Smooth muscle cell of bladder (primary cell): ENCODE results near the gene WDR62. TPM values are rescaled to one million over a fixed set of nuclear protein-coding genes. Genes with fewer than 3 reads are reported as not detected.

Experiments used
- total RNA-seq: library from RNA; depleted of rRNA; stranded (reverse); fragments of >200 nt; gene quantifications from 2 replicates; pipeline ENCODE4 v1.2.3, GENCODE V29; 2014

Gene WDR62
- total RNA-seq: 0.55 and 0.85 TPM in 2 replicates

DNA sequence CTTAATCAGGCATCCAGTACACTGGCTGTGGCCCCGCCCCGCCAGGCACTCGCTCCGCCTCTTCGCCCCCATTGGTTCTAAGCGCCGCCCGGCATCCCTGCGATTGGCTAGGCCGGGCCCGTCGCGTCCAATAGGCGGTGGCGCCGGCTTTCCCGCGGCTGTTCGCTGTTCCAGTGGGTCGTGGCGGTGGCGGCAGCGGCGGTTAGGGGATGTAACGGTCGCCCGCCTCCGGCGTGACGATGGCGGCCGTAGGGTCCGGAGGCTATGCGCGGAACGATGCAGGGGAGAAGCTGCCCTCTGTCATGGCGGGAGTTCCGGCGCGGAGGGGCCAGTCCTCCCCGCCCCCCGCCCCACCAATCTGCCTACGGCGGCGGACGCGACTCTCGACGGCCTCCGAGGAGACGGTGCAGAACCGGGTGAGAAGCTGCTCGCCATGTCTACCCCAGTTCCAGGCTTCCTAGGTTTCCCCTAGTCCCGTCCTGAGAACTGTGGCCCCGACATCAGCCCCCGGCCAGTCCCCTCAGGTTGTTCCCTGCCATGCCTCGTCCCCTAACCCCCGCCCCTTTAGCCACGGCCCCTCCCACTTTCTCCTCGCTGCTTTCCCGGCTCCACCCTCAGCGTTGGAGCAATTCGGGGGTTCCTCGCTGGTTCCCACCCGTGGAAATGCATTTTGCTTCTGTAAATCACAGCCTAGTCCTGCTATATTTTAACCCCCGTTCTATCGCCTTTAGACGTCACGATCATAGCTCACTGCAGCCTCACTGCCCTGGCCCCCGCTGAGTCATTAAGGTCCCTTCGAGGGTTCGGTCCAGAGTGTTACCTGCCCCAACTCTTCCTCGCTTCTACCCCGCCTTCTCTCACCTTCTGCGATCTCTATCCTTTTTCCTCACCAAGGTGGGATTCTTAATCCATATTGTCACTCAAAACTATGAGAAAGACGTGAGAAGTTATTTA is at the start of gene WDR62:
TSS of gene WDR62 (plus strand) at position 165 of the 954 bp plus-strand sequence. CDS start at position 240, 75 bp downstream.

DNA sequence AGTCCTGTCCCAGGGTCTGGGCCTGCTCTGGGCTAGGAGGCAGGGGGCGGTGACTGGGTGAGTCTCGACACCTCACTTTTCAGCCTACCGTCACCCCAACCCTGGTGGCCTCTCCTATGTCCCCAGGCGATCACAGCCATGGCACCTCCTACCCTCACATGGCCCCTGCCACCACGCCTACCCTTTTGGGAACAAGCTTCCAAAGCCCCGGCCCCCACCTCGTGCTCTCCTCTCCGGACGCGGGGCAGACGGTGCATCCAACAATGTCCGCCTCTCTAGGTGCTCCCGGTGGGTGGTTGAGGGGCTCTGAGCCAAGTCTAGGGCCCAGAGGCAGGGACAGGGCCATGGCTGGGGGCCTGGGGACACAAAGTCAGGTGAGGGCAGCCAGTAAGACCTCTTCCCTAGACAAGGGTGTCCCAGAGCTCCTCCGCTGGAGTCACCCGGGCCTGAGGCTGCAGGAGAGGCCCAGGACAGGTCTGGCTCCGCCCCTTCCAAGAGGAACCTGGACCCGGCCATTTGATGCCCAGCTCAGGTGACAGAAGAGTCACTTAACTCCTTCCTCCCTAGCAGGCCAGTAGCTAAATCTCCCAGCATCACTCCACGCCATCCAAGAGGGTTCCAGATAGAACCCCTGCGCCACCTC is 46.2 kb upstream of the WDR62 start, which contains the start of gene SYNE4:
TSS of gene SYNE4 (minus strand) at position 478 of the 643 bp plus-strand sequence. CDS start at position 346, 132 bp downstream.

DNA sequence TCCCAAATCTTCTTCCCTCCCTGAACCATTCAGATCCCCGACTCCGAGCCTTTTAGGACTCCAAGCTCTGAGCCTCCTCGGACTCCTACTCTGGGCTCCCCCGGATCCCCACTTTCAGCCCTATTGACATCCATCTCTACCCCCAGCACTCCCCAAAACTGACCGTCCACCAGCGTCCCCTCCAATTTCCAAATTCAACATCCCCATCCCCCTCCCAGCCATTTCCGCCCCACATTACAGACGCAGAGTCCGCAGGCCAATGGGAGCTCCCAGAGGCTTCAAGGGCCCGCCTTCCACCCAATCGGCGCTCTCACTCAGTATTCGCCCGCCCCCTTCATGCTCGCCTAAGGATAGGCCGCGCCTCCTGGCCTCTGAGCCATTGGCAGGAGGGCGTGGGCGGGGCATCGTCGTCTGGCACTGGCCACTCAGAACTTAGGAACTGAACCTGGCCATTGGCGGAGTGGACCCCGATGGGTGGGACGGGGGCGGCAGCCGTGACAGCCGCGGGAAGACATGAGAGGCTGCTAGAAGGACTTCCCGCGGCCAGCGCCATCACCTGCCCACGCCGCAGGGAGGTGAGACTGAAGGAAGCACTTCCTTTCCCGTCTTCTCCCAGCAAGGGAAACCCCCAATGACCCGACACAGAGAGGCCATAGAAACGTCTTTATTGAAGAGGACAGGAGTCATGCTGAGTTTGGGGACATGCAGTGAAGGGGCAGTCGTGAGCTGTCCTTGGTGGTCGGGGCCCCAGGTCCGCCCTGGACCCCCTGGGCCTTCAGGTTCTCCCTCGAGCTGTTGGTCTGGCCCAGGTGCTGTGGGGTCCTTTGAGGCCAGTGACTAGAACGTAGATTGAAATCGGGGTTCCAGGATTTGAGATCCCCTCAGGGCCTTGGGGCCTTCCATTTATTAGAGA is 40.4 kb upstream of the WDR62 start, which contains the start of gene ALKBH6:
TSS of gene ALKBH6 (minus strand) at position 202 of the 913 bp plus-strand sequence. CDS start 816 bp downstream, outside the sequence.

DNA sequence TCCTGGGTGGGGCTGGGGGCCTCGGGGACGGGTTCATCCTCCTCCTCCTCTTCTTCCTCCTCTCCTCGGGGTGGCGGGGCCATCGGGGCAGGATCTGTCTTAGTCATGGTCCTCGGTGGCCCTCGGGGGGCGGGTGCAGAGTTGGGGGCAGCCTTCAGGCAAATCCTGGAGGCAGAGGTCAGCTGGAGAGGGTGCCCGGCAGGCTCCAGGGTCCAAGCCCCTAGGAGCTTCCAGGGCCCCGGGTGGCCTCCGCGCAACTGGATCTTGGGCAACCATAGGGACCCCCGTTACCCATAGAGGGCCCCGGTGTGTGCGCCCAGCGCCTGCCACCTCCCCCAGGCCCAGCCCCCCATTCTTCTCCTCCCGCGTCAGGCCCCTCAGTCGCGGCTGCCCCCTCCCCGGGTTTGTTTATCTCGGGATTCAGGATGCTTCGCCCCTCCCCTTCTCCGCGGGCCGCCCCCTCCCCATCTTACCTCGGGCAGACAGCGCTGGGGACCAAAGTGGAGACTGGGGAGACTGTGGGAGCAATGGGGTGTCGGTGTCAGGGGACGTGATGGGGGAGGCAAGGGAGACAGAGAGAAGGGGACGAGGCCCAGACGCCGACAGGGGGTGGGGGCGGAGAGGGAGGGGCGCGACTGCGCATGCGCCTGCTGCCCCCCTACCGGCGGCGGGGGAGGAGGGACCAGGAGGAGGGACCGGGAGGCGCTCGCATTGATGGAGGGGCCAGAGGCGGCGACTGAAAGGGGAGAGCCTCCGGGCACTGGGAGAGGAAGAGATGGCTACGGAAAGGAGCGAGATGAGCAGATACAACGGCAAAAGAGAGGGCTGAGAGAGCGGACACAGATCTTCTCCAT is 22.2 kb upstream of the WDR62 start, which contains the start of gene CLIP3:
TSS of gene CLIP3 (minus strand) at position 623 of the 854 bp plus-strand sequence. CDS start at position 107, 516 bp downstream.

DNA sequence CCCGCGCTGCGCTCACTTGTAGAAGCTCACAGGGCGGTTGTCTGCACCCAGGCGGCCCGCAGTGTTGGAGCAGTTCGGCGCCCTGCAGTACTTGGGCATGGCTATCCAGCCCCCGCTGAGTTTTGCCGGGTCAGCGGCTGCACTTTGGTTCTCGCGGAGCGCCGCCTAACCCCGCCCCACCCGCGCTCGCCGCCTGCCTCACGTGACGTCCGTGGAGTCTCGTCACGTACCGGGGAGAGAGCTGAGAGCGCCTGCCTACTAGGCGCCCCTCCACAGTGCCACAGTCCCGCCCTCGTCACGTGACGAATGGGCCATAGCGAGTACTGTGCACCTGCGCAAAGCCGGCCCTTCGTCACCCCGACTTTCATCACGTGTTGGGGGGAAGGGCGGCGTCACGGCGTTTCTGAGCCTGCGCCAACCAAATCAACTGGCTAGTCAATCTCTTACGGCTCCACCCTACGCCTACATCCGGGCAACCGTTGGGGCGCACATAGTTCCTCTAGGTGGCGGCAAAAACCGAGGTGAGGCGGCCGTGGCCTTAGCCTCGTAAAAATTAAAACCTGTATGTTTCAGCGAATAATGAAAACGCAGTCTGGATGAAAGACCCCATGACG is 471 bp upstream of the WDR62 start, which contains the start of gene THAP8:
TSS of gene THAP8 (minus strand) at position 167 of the 614 bp plus-strand sequence. CDS start at position 99, 68 bp downstream.

DNA sequence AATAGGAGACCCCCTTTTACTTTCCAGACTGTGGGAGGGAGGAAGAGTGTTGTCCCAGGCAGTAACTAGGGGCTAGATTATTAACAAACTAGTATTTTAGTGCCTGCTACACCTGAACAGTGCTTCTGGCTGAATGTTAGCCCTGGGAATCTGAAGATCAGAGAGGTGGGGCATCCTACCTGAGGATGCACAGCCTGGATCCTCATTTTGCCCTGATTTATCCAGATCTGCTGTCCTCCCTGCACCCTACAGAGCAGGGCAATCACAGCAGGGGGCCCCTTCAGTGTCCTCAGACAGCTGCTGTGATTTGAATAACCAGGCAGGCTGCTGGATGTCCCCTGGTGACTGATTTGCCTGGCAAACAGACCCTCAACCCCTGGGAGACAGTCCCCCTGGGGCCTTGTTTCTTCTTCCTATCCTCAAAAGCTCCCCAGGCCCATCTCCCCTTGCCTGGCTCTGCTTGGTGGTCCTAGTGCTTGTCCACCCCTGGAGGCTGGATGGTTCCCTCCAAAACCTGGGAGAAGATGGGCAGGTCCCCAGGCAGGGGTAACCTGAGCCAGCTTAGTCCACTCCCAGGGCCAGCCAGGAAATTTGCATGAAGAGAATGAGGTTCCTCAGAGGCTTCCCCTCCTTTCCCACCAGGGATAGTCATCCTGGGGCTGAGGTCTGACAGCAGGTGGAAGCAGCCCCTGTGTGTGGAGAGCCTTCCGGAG is 55.9 kb downstream of the WDR62 start, which contains the start of gene OVOL3:
TSS of gene OVOL3 (plus strand) at position 657 of the 713 bp plus-strand sequence. CDS start 60 bp downstream, outside the sequence.

DNA sequence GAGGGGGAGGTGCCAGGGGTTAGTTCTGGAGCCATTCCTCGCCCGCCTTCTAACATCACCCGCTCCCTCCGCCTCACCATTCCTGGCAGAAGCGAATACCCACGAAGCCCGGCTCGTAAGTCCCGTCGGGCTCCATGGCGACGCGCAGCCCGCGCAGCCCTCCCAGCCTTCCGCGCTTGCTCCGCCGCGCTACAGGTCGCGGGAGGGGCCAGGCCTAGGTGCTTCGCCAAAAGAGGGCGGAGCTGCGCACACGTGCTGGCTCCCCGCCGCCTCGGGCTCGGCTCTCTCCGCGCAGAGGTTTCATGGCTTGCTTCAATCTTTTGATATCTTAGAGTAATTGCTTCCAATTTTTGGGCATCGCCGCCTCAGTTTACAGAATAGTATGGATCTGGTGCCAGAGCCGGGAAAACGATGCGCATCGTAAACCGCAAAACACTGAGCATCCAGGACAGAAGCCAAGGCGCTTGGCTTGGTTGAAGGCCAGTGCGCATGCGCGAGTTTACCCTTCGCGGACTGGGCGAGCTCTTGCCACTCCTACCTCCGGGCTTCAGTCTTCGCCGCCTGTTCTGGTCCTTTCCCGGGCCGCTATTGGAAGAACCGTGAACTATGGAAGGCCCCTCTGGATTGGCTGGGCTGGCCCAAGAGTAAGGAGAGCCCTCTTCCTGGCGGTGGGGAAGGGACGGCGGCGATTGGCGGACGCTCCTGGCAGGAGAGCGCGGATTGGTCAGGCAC is 60.2 kb downstream of the WDR62 start, which contains the start of gene POLR2I:
TSS of gene POLR2I (minus strand) at position 155 of the 732 bp plus-strand sequence. CDS start at position 136, 19 bp downstream.

DNA sequence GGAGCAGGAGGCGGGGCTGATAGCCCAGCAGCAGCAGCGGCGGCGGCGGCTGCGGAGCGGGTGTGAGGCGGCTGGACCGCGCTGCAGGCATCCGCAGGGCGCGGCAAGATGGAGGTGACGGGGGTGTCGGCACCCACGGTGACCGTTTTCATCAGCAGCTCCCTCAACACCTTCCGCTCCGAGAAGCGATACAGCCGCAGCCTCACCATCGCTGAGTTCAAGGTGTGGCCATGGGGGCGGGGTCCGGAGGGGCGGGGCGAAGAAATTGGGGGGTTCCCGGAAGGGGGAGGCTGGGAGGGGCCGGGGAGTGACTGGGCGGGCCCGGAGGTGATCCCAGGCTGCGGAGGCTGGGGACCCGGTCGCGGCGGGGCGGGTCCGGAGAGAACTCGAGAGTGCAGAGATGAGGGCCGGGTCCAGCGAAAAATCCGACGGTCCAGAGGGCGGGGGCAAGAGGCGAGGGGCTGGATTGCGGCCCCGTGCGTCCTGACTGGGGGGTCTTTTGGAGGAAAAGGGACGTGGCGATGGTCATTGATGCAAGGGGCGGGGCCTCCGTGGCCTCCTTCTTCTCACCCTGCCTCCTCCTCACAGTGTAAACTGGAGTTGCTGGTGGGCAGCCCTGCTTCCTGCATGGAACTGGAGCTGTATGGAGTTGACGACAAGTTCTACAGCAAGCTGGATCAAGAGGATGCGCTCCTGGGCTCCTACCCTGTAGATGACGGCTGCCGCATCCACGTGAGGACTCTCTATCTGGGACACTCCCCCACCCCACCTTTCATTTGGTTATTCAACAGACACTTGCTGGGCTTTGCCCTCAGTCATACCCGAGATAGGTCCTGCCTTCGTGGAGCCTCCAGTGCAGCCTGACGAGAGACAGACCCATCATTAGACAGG is 61.0 kb downstream of the WDR62 start, which contains the start of gene TBCB:
TSS of gene TBCB (plus strand) at position 16 of the 891 bp plus-strand sequence. CDS start at position 109, 93 bp downstream.

DNA sequence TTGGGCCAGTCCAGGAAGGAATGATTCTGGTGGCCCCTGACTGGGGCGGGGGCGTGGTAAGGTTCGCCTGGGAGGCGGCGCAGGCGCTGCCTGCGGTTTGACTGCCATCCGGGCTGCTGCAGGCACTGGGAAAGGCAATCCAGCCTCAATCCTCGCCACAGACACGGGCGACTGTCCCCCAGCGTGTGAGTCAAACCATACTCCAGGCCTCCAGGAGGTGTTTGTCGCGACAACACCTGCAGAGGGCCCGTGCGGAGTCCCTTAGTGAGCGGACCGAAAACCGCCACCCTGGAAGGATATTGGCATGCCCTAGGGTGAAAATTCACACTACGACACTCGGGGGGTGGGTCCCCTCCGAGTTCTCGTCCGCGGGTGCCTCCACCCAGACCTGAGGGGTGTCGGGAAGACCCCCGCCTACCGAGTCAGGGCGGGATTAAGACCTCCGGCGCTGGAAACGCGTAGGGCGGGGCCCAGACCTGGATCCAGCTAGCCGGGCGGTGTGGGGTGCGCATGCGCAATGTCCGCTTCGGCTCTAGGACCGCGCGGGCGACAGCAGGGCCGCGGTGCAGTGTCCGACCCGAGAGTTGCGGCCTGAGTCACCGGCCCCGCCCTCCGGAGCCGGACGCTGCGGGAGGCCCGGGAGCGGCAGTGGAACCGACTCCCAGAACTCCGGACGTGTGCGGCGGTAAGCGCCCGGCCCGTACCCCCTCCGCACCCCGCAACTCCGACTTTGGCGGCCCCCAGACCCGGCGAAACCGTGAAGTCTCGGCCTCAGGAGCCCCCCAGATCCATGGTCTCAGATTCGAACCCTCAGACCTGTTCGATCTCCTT is 85.0 kb downstream of the WDR62 start, which contains the start of gene CAPNS1:
TSS of gene CAPNS1 (plus strand) at position 594 of the 831 bp plus-strand sequence. CDS start 946 bp downstream, outside the sequence.

DNA sequence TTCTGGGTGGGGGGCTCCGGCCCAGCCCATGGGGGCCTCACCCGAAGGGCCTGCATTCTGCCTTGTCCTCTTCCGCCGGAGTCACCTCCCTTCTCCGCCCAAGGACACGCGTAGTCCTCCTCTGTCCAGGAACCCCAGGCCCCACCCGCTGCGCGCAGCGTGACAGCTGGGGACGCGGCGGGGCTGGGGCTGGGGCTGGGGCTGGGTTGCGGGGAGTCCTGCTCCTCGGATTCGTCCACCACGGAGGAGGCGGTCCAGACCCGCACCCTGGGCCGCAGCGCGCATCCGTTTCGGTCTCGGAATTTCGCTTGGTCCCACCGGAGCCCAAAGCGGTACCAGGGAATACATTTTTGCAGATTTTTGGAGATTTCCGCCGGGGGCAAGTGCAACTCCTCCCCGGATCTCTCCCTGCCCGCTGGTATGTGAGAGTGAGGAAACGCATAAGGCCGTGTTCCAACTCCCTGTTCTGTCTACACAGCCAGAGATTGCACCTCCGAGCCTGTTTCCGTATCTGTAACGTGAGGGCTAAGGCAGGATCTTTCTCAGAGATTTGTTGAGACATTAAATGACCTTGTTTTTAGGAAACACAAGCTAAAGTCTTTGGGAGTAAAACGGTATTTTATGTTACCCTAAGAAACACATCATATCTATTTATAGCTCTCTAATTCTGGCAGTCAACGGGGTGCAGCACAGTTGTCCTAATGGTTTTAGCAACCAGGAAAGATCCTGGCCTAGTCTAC is 97.8 kb downstream of the WDR62 start, which contains the start of gene COX7A1:
TSS of gene COX7A1 (minus strand) at position 96 of the 740 bp plus-strand sequence. CDS start at position 56, 40 bp downstream.

Other genes with a start within 250 kb of the WDR62 start
- not detected in 2 replicates for gene PRODH2, start 242.1 kb upstream of the WDR62 start, total RNA-seq
- not detected in 2 replicates for gene NPHS1, start 202.4 kb upstream of the WDR62 start, total RNA-seq
- gene KIRREL2, start 198.0 kb upstream of the WDR62 start, total RNA-seq: not detected in 2 replicates
- gene APLP1, start 186.3 kb upstream of the WDR62 start, total RNA-seq: 1.7 and 3.9 TPM in 2 replicates
- gene NFKBID, start 154.4 kb upstream of the WDR62 start, total RNA-seq: 2.7 and 3.8 TPM in 2 replicates
- gene HCST, start 152.4 kb upstream of the WDR62 start, total RNA-seq: 1.00 and 2.8 TPM in 2 replicates
- not detected in 2 replicates for gene TYROBP, start 146.6 kb upstream of the WDR62 start, total RNA-seq
- gene LRFN3, start 118.5 kb upstream of the WDR62 start, total RNA-seq: 1.00 and 2.4 TPM in 2 replicates
- 12.1 and 14.5 TPM in 2 replicates for gene SDHAF1, start 59.7 kb upstream of the WDR62 start, total RNA-seq
- gene SYNE4, start 46.1 kb upstream of the WDR62 start, total RNA-seq: 0.09 and 0.28 TPM in 2 replicates
- 13.7 and 16.7 TPM in 2 replicates for gene ALKBH6, start 40.7 kb upstream of the WDR62 start, total RNA-seq
- 7.8 and 11.9 TPM in 2 replicates for gene CLIP3, start 22.0 kb upstream of the WDR62 start, total RNA-seq
- gene THAP8, start 612 bp upstream of the WDR62 start, total RNA-seq: 1.8 and 4.3 TPM in 2 replicates
- gene OVOL3, start 56.2 kb downstream of the WDR62 start, total RNA-seq: not detected in 2 replicates
- 90.0 and 102 TPM in 2 replicates for gene POLR2I, start 60.0 kb downstream of the WDR62 start, total RNA-seq
- 196 and 210 TPM in 2 replicates for gene TBCB, start 60.6 kb downstream of the WDR62 start, total RNA-seq
- 364 and 384 TPM in 2 replicates for gene CAPNS1, start 85.2 kb downstream of the WDR62 start, total RNA-seq
- 45.4 and 90.6 TPM in 2 replicates for gene COX7A1, start 97.5 kb downstream of the WDR62 start, total RNA-seq
- 4.6 and 5.6 TPM in 2 replicates for gene ZNF565, start 159.8 kb downstream of the WDR62 start, total RNA-seq
- 71.9 and 75.8 TPM in 2 replicates for gene ZNF146, start 160.2 kb downstream of the WDR62 start, total RNA-seq